PC-3 (cell line): ENCODE measurements around the gene ZNF518A. TPM values are rescaled to one million over a fixed set of nuclear protein-coding genes. Genes with fewer than 3 reads are reported as not detected.

Experiments
- ATAC-seq: fragments of 200-7000 bp; cut with Tn5 transposase; 2 replicates; pipeline ENCODE4 v1.9.1; 2020; ENCODE audit warnings: mild to moderate bottlenecking, moderate library complexity
- BruUV-seq: library from RNA; stranded (reverse); fragments of 400-500 nt; replicated peaks from 2 replicates; lab custom pipeline; 2021; lab: Mats Ljungman, UMichigan
- CTCF ChIA-PET: fragments of 300-600 bp; sonication (Branson Sonifier 250); formaldehyde crosslinking; loops from one replicate; lab custom pipeline; 2022; ENCODE audit warnings: antibody characterized with exemption; lab: Charles Lee
- POLR2A ChIA-PET: fragments of 300-600 bp; sonication (Branson Sonifier 250); formaldehyde crosslinking; loops from one replicate; lab custom pipeline; 2022; ENCODE audit warnings: antibody characterized with exemption; ENCODE audit not compliant: unreplicated experiment; lab: Charles Lee
- DNase-seq: peaks from one replicate; pipeline ENCODE4 v3.0.0-alpha.2; 2015
- H2AFZ ChIP-seq: fragments of 300-600 bp; sonication (generic); 2 replicates; pipeline ENCODE4 v1.6.0; 2016; ENCODE audit warnings: antibody characterized with exemption, low read length
- H3F3A ChIP-seq: fragments of 300-600 bp; sonication (generic); one replicate; pipeline ENCODE4 v1.6.0; 2017; ENCODE audit warnings: antibody characterized with exemption, low read length, control low read depth, mild to moderate bottlenecking; ENCODE audit not compliant: unreplicated experiment
- H3K27ac ChIP-seq: fragments of 300-600 bp; sonication (generic); 2 replicates; pipeline ENCODE4 v1.5.1; 2016; ENCODE audit warnings: mild to moderate bottlenecking, low read length
- H3K27me3 ChIP-seq: fragments of 300-600 bp; sonication (generic); 2 replicates; pipeline ENCODE4 v1.6.1; 2016; ENCODE audit warnings: low read length, mixed read lengths
- H3K36me3 ChIP-seq: fragments of 300-600 bp; sonication (generic); 2 replicates; pipeline ENCODE4 v1.6.1; 2016; ENCODE audit warnings: low read depth, mixed run types, low read length, mixed read lengths
- H3K4me1 ChIP-seq: fragments of 300-600 bp; sonication (generic); 2 replicates; pipeline ENCODE4 v1.5.1; 2016; ENCODE audit warnings: low read length; ENCODE audit not compliant: insufficient read depth
- H3K4me2 ChIP-seq: fragments of 300-600 bp; sonication (generic); 2 replicates; pipeline ENCODE4 v1.6.0; 2016; ENCODE audit warnings: low read length
- H3K4me3 ChIP-seq: fragments of 300-600 bp; sonication (generic); 2 replicates; pipeline ENCODE4 v1.5.1; 2016; ENCODE audit warnings: mild to moderate bottlenecking, low read length, mixed read lengths
- H3K79me2 ChIP-seq: fragments of 300-600 bp; sonication (generic); 2 replicates; pipeline ENCODE4 v1.6.1; 2017; ENCODE audit warnings: low read length, mixed read lengths
- H3K9ac ChIP-seq: fragments of 300-600 bp; sonication (generic); 2 replicates; pipeline ENCODE4 v1.6.0; 2016; ENCODE audit warnings: mild to moderate bottlenecking, low read length
- H3K9me2 ChIP-seq: fragments of 300-600 bp; sonication (generic); replicated peaks from 2 replicates; pipeline ENCODE4 v1.6.1; 2016; ENCODE audit warnings: mixed run types, low read length, mixed read lengths
- H3K9me3 ChIP-seq: fragments of 300-600 bp; sonication (generic); 2 replicates; pipeline ENCODE4 v1.6.1; 2016; ENCODE audit warnings: low read length, mixed read lengths
- H4K20me1 ChIP-seq: fragments of 300-600 bp; sonication (generic); 2 replicates; pipeline ENCODE4 v1.6.1; 2016; ENCODE audit warnings: low read length, mixed read lengths
- CTCF ChIP-seq: fragments of 300-600 bp; sonication (generic); conservative IDR thresholded peaks from 2 replicates; pipeline ENCODE4 v1.5.1; 2017; ENCODE audit warnings: antibody characterized with exemption, low read depth, mild to moderate bottlenecking, low read length
- EZH2 ChIP-seq: fragments of 300-600 bp; sonication (generic); IDR thresholded peaks from one replicate; pipeline ENCODE4 v1.6.1; 2017; ENCODE audit warnings: antibody characterized with exemption, mild to moderate bottlenecking, low read length; ENCODE audit not compliant: unreplicated experiment
- EZH2phosphoT487 ChIP-seq: fragments of 300-600 bp; sonication (generic); IDR thresholded peaks from 2 replicates; pipeline ENCODE4 v1.6.1; 2018; ENCODE audit warnings: mild to moderate bottlenecking, antibody characterized with exemption, low read length, borderline replicate concordance
- intact Hi-C: fragments of 100-400 bp; cut with micrococcal nuclease; formaldehyde crosslinking; loops from 2 replicates; pipeline ENCODE4 v1.9.0; 2023
- total RNA-seq: library from RNA; depleted of rRNA; stranded (reverse); fragments of >200 nt; gene quantifications from 2 replicates; pipeline ENCODE4 v1.2.3, GENCODE V29; 2014

ZNF518A gene
- total RNA-seq, 1 experiment from 2014 or later, result 0.69 TPM

- CTCF ChIA-PET, result no interaction called here
- no peak overlapping the region for H3K9ac ChIP-seq
- H3K4me2 ChIP-seq, result no peak overlapping the region
- POLR2A ChIA-PET, result no interaction called here
- no peaks in the 10 kb centered on the region for H3K9me3 ChIP-seq
- no peak overlapping the region for H3K4me3 ChIP-seq
- H3K36me3 ChIP-seq, result no peaks in the 10 kb centered on the region
- no peaks in the 10 kb centered on the region for H3K9me2 ChIP-seq
- no peak overlapping the region for H3K27ac ChIP-seq
- H3K79me2 ChIP-seq, result no peaks in the 10 kb centered on the region
- no TSS peak for BruUV-seq
- H3F3A ChIP-seq, result no peaks in the 10 kb centered on the region
- TF ChIP-seq CTCF (no peak), EZH2phosphoT487 (no peak), EZH2 (no peak)
- intact Hi-C loops, result no loop called here
- no peak for DNase-seq
- no peak overlapping the region for H2AFZ ChIP-seq
- no peak for ATAC-seq
- no peaks in the 10 kb centered on the region for H3K4me1 ChIP-seq
- H4K20me1 ChIP-seq, result no peaks in the 10 kb centered on the region
- H3K27me3 ChIP-seq, result no peaks in the 10 kb centered on the region
Measured at GRCh38 chr10:96168546-96168945, 38.4 kb downstream of the ZNF518A start.

DNA sequence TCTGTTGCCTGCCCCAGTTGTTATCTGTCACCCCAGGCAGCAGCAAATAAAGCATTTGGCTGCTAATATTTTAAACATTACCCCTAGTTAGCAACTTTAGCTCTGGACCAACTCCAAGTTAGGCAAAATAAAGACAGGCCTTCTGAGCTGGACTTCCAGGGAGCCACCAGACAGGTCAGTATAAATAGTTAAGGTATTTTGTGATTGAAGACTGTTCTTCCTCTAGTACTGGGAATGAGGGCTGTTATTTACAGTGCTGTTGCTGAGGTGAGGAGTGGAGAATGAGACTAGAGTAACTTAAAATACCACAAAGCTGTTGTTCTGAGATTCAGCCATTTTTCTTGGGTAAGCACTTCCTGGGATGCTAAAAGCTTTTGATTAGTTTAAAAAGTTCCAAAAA, 40.1 kb downstream of the ZNF518A start:
- BruUV-seq, result no TSS peak
- ATAC-seq (no peak), DNase-seq (no peak)
- intact Hi-C loops, result no loop called here
- Histone ChIP-seq H4K20me1 (no peaks in the 10 kb centered on the region), H3K27me3 (no peaks in the 10 kb centered on the region), H3K4me1 (no peaks in the 10 kb centered on the region), H3F3A (no peaks in the 10 kb centered on the region), H3K9ac (no peak overlapping the region), H3K36me3 (no peaks in the 10 kb centered on the region), H3K79me2 (no peaks in the 10 kb centered on the region), H3K27ac (no peak overlapping the region), H3K4me3 (no peak overlapping the region), H3K4me2 (no peak overlapping the region), H3K9me3 (no peaks in the 10 kb centered on the region), H3K9me2 (no peaks in the 10 kb centered on the region), H2AFZ (no peak overlapping the region)
- CTCF ChIA-PET, result no interaction called here
- POLR2A ChIA-PET, result no interaction called here
- no peak for TF ChIP-seq EZH2phosphoT487
- TF ChIP-seq CTCF, result no peak
- TF ChIP-seq EZH2, result no peak

GRCh38 chr10:96172666-96173065, 42.6 kb downstream of the ZNF518A start:
- BruUV-seq, result no TSS peak
- intact Hi-C loops, result no loop called here
- CTCF ChIA-PET, result no interaction called here

More at GRCh38 chr10:96172666-96173065, 42.6 kb downstream of the ZNF518A start:
- Histone ChIP-seq H3K27me3 (no peaks in the 10 kb centered on the region), H3K79me2 (no peaks in the 10 kb centered on the region), H3K4me3 (no peak overlapping the region), H3K9me2 (no peaks in the 10 kb centered on the region), H3K36me3 (no peaks in the 10 kb centered on the region), H4K20me1 (no peaks in the 10 kb centered on the region), H2AFZ (no peak overlapping the region), H3K4me1 (no peaks in the 10 kb centered on the region), H3K9me3 (no peaks in the 10 kb centered on the region), H3K4me2 (no peak overlapping the region), H3K9ac (no peak overlapping the region), H3K27ac (no peak overlapping the region), H3F3A (no peaks in the 10 kb centered on the region)
- DNase-seq (no peak), ATAC-seq (no peak)
- POLR2A ChIA-PET, result no interaction called here
- TF ChIP-seq CTCF (no peak), EZH2 (no peak), EZH2phosphoT487 (no peak)
